HCT116 (cell line): Measurements from ENCODE around the gene ANKLE1. TPM values are rescaled to one million over a fixed set of nuclear protein-coding genes. Genes with fewer than 3 reads are reported as not detected.

ENCODE experiments used
- ATAC-seq: fragments of 200-7000 bp; cut with Tn5 transposase; 2 replicates; pipeline ENCODE4 v1.9.1; 2020; ENCODE audit warnings: mild to moderate bottlenecking, moderate library complexity
- Bru-seq: library from RNA; stranded (reverse); fragments of 400-500 nt; gene quantifications from one replicate; lab custom pipeline; 2021; lab: Mats Ljungman, UMichigan
- BruChase-seq, 2 experiments: library from RNA; stranded (reverse); fragments of 400-500 nt; gene quantifications; one replicate each; lab custom pipeline; 2021; lab: Mats Ljungman, UMichigan
- BruUV-seq: library from RNA; stranded (reverse); fragments of 400-500 nt; replicated peaks from 2 replicates; lab custom pipeline; 2021; lab: Mats Ljungman, UMichigan
- CTCF ChIA-PET: fragments of 300-600 bp; sonication (Branson Sonifier 250); formaldehyde crosslinking; loops from one replicate; lab custom pipeline; 2021; ENCODE audit warnings: antibody characterized with exemption; lab: Charles Lee
- POLR2A ChIA-PET: fragments of 300-600, 350-600 bp; sonication (Branson Sonifier 250); formaldehyde crosslinking; loops from one replicate; lab custom pipeline; 2021; ENCODE audit warnings: antibody characterized with exemption; lab: Charles Lee
- RAD21 ChIA-PET, 2 experiments: fragments of 300-600 bp; sonication (Branson Sonifier 250); formaldehyde crosslinking; loops; one replicate each; lab custom pipeline; 2023; ENCODE audit warnings: low total read pairs in 2 of 2; ENCODE audit not compliant: uncharacterized antibody in 2 of 2, unreplicated experiment in 2 of 2, low non-redundant PET in 1 of 2; lab: Charles Lee
- DNase-seq: peaks from one replicate; pipeline ENCODE4 v3.0.0-alpha.2; 2010; ENCODE audit warnings: low read depth, low spot score
- H2AFZ ChIP-seq: fragments of 200-600 bp; shearing (Covaris generic), sonication (generic); 2 replicates; pipeline ENCODE4 v1.6.1; 2017; ENCODE audit warnings: low read depth, mixed run types, mixed read lengths, antibody characterized with exemption, low read length; ENCODE audit not compliant: poor library complexity, severe bottlenecking
- H3K27ac ChIP-seq: 2 replicates; pipeline ENCODE4 v1.5.1; 2012; ENCODE audit warnings: low read depth, low read length
- H3K27me3 ChIP-seq: fragments of 200-600 bp; sonication (generic); 2 replicates; pipeline ENCODE4 v1.6.1; 2016; ENCODE audit warnings: mixed run types, low read length, mixed read lengths; ENCODE audit not compliant: insufficient read depth
- H3K36me3 ChIP-seq, 2 experiments: fragments of 200-500 bp in 1 of 2; fragments of 200-600 bp in 1 of 2; sonication (Bioruptor generic) in 1 of 2; sonication (generic) in 1 of 2; 2 replicates each; pipeline versions ENCODE4 v1.5.1 to v1.6.1; 2014 to 2016; ENCODE audit warnings: low read length in 2 of 2, inconsistent platforms in 1 of 2, mixed read lengths in 1 of 2, mixed run types in 1 of 2; ENCODE audit not compliant: insufficient read depth in 2 of 2, control insufficient read depth in 1 of 2
- H3K4me1 ChIP-seq, 2 experiments: fragments of 200-600 bp in 1 of 2; sonication (generic) in 1 of 2; 2 replicates each; pipeline versions ENCODE4 v1.5.1 to v1.6.1; 2012 to 2017; ENCODE audit warnings: low read length in 2 of 2, inconsistent platforms in 1 of 2, mild to moderate bottlenecking in 1 of 2, mixed read lengths in 1 of 2, mixed run types in 1 of 2, moderate library complexity in 1 of 2; ENCODE audit not compliant: insufficient read depth in 2 of 2, control insufficient read depth in 1 of 2
- H3K4me2 ChIP-seq: fragments of 200-600 bp; sonication (generic); 2 replicates; pipeline ENCODE4 v1.6.1; 2017; ENCODE audit warnings: mixed run types, low read length, mixed read lengths
- H3K4me3 ChIP-seq, 2 experiments: fragments of 200-600 bp in 1 of 2; sonication (generic) in 1 of 2; replicated peaks in 1 of 2; 2 replicates each; pipeline ENCODE4 v1.5.1; 2011 to 2016; ENCODE audit warnings: low read length in 2 of 2, control low read depth in 1 of 2, low read depth in 1 of 2, mild to moderate bottlenecking in 1 of 2, mixed read lengths in 1 of 2, mixed run types in 1 of 2
- H3K79me2 ChIP-seq: fragments of 200-600 bp; sonication (generic); 2 replicates; pipeline ENCODE4 v1.6.1; 2017; ENCODE audit warnings: mild to moderate bottlenecking, mixed run types, low read length, moderate library complexity, mixed read lengths; ENCODE audit not compliant: insufficient read depth
- H3K9ac ChIP-seq: fragments of 200-600 bp; sonication (generic); 2 replicates; pipeline ENCODE4 v1.6.1; 2016; ENCODE audit warnings: low read length, mixed read lengths
- H3K9me2 ChIP-seq: fragments of 200-600 bp; sonication (generic), shearing (Covaris generic); 2 replicates; pipeline ENCODE4 v1.6.1; 2017; ENCODE audit warnings: mixed run types, mild to moderate bottlenecking, moderate library complexity; ENCODE audit not compliant: insufficient read depth
- H3K9me3 ChIP-seq, 2 experiments: fragments of 200-500 bp in 1 of 2; fragments of 200-600 bp in 1 of 2; sonication (Bioruptor generic) in 1 of 2; sonication (generic) in 1 of 2; 2 replicates each; pipeline ENCODE4 v1.6.1; 2014 to 2017; ENCODE audit warnings: low read length in 2 of 2, mixed read lengths in 2 of 2, inconsistent platforms in 1 of 2, low read depth in 1 of 2, mild to moderate bottlenecking in 1 of 2, mixed run types in 1 of 2, moderate library complexity in 1 of 2; ENCODE audit not compliant: control insufficient read depth in 1 of 2, insufficient read depth in 1 of 2
- H4K20me1 ChIP-seq: fragments of 200-600 bp; sonication (generic), shearing (Covaris generic); 2 replicates; pipeline ENCODE4 v1.6.1; 2017; ENCODE audit warnings: mixed run types, mild to moderate bottlenecking, moderate library complexity; ENCODE audit not compliant: insufficient read depth
- EGR1 ChIP-seq: IDR thresholded peaks from 2 replicates; pipeline ENCODE4 v1.6.1; 2012; ENCODE audit warnings: low read depth
- FOSL1 ChIP-seq: IDR thresholded peaks from 2 replicates; pipeline ENCODE4 v1.6.1; 2012; ENCODE audit warnings: low read depth
- ZFX ChIP-seq: fragments of 450-650 bp; IDR thresholded peaks from 2 replicates; pipeline ENCODE4 v1.6.1; 2017
- intact Hi-C: fragments of 100-400 bp; cut with micrococcal nuclease; formaldehyde crosslinking; loops from 2 replicates; pipeline ENCODE4 v1.10.0; 2022
- long read RNA-seq: library from polyadenylated mRNA; unstranded; transcript quantifications from one replicate; pipeline ENCODE4 v2.0.0, GENCODE V29; 2021; ENCODE audit not compliant: unreplicated experiment
- polyA plus RNA-seq: library from polyadenylated mRNA; unstranded; fragments of >200 nt; gene quantifications from 2 replicates; pipeline ENCODE4 v1.2.1, GENCODE V29; 2012; ENCODE audit warnings: missing spikeins
- total RNA-seq: library from RNA; stranded (reverse); gene quantifications from one replicate; pipeline ENCODE4 v1.2.1, GENCODE V29; 2021; ENCODE audit not compliant: unreplicated experiment
- TF ChIP-seq, protein P1 (sequence below), 3 experiments: fragments of 200-600 bp in 1 of 3; sonication (generic) in 1 of 3; IDR thresholded peaks in 2 of 3; conservative IDR thresholded peaks in 1 of 3; 2 replicates each; pipeline ENCODE4 v1.5.1; 2012 to 2017; ENCODE audit warnings: low read depth in 2 of 3, low read length in 2 of 3, antibody characterized with exemption in 1 of 3, borderline replicate concordance in 1 of 3, control low read depth in 1 of 3, mild to moderate bottlenecking in 1 of 3, mixed read lengths in 1 of 3, mixed run types in 1 of 3, moderate library complexity in 1 of 3; ENCODE audit not compliant: insufficient read depth in 1 of 3
- TF ChIP-seq, protein P2 (sequence below): IDR thresholded peaks from 2 replicates; pipeline ENCODE4 v1.6.1; 2012
- TF ChIP-seq, protein P3 (sequence below): IDR thresholded peaks from 2 replicates; pipeline ENCODE4 v1.6.1; 2012

ANKLE1 gene, protein sequence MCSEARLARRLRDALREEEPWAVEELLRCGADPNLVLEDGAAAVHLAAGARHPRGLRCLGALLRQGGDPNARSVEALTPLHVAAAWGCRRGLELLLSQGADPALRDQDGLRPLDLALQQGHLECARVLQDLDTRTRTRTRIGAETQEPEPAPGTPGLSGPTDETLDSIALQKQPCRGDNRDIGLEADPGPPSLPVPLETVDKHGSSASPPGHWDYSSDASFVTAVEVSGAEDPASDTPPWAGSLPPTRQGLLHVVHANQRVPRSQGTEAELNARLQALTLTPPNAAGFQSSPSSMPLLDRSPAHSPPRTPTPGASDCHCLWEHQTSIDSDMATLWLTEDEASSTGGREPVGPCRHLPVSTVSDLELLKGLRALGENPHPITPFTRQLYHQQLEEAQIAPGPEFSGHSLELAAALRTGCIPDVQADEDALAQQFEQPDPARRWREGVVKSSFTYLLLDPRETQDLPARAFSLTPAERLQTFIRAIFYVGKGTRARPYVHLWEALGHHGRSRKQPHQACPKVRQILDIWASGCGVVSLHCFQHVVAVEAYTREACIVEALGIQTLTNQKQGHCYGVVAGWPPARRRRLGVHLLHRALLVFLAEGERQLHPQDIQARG
- 14.8 TPM for total RNA-seq
- polyA plus RNA-seq: 8.7 and 8.8 TPM in 2 replicates
- percentile 48 among the genes with signal in this experiment for Bru-seq, nascent RNA
- percentile 69 among the genes with signal in this experiment for BruChase-seq, experiment 1, labeled RNA remaining after a 6-hour chase
- BruChase-seq, experiment 2, labeled RNA remaining after a 2-hour chase: percentile 70 among the genes with signal in this experiment
- long read RNA-seq, transcript ANKLE1-201 (9 exons, 3,218 nt): major isoform, 17 of 47 reads
- long read RNA-seq, partial matches to known transcripts: 19 of 47 reads
- long read RNA-seq, other reads (novel, unspliced or antisense): 8 of 47 reads

GRCh38 chr19:17281391-17282304 lies at the start of gene ANKLE1:
ANKLE1 (plus strand) TSS chr19:17281901; CDS start chr19:17281921, 20 bp downstream.
- POLR2A ChIA-PET: interaction anchor here (0.7 to 2.3 kb wide), 3 partner anchors 14 to 1185 kb away, joined by 3 to 8 read pairs (median 5); partner anchors contain the start of gene BABAM1
- Histone ChIP-seq H2AFZ (no peak within 1 kb of the TSS), H3K79me2 (peaks cover 12% of the 10 kb centered on the region; the same call in 1 of the 2 replicates), H3K27me3 (no peaks in the 10 kb centered on the region), H3K4me3 (peak within 1 kb of the TSS; percentile 44 to 63), H3K9me3 (no peaks in the 10 kb centered on the region), H3K27ac (peak within 1 kb of the TSS; percentile 74), H3K9me2 (no peaks in the 10 kb centered on the region), H3K36me3 (peaks cover 2 to 15% of the 10 kb centered on the region in 2 experiments; a peak in 2 of 4 replicates), H3K9ac (peak within 1 kb of the TSS; percentile 76), H3K4me2 (peak within 1 kb of the TSS; percentile 82), H4K20me1 (no peaks in the 10 kb centered on the region), H3K4me1 (peaks cover 0 to 23% of the 10 kb centered on the region in 2 experiments; a peak in 2 of 4 replicates)
- intact Hi-C loops: loop anchor here (1.0 to 5.0 kb wide), 3 partner anchors 76 to 504 kb away; no protein-coding TSS in a partner anchor
- peak; percentile 60 for ATAC-seq
- CTCF ChIA-PET: interaction anchor here (0.7 to 1.7 kb wide), 8 partner anchors 11 to 214 kb away, joined by 3 to 11 read pairs (median 4); partner anchors contain the start of gene BABAM1
- RAD21 ChIA-PET: no interaction called here
- TF ChIP-seq EGR1: no peak
- TF ChIP-seq, protein P1, sequence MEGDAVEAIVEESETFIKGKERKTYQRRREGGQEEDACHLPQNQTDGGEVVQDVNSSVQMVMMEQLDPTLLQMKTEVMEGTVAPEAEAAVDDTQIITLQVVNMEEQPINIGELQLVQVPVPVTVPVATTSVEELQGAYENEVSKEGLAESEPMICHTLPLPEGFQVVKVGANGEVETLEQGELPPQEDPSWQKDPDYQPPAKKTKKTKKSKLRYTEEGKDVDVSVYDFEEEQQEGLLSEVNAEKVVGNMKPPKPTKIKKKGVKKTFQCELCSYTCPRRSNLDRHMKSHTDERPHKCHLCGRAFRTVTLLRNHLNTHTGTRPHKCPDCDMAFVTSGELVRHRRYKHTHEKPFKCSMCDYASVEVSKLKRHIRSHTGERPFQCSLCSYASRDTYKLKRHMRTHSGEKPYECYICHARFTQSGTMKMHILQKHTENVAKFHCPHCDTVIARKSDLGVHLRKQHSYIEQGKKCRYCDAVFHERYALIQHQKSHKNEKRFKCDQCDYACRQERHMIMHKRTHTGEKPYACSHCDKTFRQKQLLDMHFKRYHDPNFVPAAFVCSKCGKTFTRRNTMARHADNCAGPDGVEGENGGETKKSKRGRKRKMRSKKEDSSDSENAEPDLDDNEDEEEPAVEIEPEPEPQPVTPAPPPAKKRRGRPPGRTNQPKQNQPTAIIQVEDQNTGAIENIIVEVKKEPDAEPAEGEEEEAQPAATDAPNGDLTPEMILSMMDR (IDR thresholded peaks at IDR 0.05 in 2 of 3, conservative IDR thresholded peaks at IDR 0.05 in 1 of 3; ENCODE audit: borderline replicate concordance in 1 of 3, insufficient read depth in 1 of 3, low read depth in 2 of 3, low read length in 2 of 3): no peak
- no peak; the same call in 1 of the 2 replicates for TF ChIP-seq ZFX
- no peak for TF ChIP-seq FOSL1
- TF ChIP-seq, protein P2, sequence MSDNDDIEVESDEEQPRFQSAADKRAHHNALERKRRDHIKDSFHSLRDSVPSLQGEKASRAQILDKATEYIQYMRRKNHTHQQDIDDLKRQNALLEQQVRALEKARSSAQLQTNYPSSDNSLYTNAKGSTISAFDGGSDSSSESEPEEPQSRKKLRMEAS: peak; percentile 97
- TF ChIP-seq, protein P3, sequence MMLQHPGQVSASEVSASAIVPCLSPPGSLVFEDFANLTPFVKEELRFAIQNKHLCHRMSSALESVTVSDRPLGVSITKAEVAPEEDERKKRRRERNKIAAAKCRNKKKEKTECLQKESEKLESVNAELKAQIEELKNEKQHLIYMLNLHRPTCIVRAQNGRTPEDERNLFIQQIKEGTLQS: no peak
- BruUV-seq: no TSS peak
- DNase-seq: no peak
